Measurements from ENCODE around the gene GATM.

Gene GATM

DNA sequence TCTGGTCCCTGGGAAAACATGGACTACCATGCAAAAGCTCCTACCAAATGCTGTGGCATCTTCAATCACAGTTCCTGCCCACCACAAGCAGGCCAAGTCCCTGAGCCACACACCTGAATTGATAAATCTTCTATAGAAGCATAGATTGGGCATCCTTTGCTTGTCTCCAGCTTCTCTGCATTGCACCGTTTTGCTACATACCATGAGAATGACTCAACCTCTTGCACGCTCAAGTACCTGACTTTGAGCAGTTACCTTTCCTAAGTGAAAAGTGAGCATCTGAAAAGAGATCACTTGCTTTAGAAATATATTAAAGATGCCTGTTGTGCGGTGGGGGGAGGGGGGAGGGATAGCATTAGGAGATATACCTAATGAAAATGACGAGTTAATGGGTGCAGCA lies 31.3 kb downstream of the GATM start:
- Histone ChIP-seq H3K4me1 (ENCODE audit: control insufficient read depth, insufficient read depth, low read length) (no peaks in the 10 kb centered on the region), H3K36me3 (ENCODE audit: control insufficient read depth, insufficient read depth, low read length, severe bottlenecking) (no peaks in the 10 kb centered on the region), H3K4me3 (ENCODE audit: low read length) (no peak overlapping the region), H3K9me3 (ENCODE audit: control insufficient read depth, low read length) (no peaks in the 10 kb centered on the region), H3K9ac (ENCODE audit: low read length) (no peak overlapping the region), H3K27me3 (replicated peaks; ENCODE audit: control insufficient read depth, insufficient read depth, low read length) (peaks cover 26% of the 10 kb centered on the region)
- DNase-seq (ENCODE audit: low read depth), result no peak

DNA sequence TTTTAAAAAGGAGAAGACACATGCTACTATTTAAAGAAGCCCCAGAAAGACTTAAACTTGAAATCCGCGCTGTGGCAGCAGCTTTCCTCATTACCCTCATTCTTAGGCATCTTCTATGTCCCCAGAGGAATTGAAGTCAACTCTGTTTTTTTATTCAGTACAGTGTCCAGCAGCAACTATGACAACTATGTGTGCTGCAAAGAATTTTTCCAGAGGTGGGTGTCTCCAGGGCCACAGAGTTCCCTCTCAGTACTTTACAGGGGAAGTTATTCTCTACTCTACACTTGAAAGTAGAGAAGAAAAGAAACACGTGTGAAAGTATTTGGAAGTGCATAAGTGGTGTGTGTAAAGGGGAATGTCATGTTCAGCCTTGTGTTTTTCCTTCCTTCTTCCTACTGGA lies 32.0 kb downstream of the GATM start:
- no peaks in the 10 kb centered on the region for H3K9me3 ChIP-seq (ENCODE audit: control insufficient read depth, low read length)
- no peaks in the 10 kb centered on the region for H3K4me1 ChIP-seq (ENCODE audit: control insufficient read depth, insufficient read depth, low read length)
- peaks cover 26% of the 10 kb centered on the region for H3K27me3 ChIP-seq (replicated peaks; ENCODE audit: control insufficient read depth, insufficient read depth, low read length)
- H3K9ac ChIP-seq (ENCODE audit: low read length), result no peak overlapping the region
- H3K4me3 ChIP-seq (ENCODE audit: low read length), result no peak overlapping the region
- H3K36me3 ChIP-seq (ENCODE audit: control insufficient read depth, insufficient read depth, low read length, severe bottlenecking), result no peaks in the 10 kb centered on the region
- no peak for DNase-seq (ENCODE audit: low read depth)

DNA sequence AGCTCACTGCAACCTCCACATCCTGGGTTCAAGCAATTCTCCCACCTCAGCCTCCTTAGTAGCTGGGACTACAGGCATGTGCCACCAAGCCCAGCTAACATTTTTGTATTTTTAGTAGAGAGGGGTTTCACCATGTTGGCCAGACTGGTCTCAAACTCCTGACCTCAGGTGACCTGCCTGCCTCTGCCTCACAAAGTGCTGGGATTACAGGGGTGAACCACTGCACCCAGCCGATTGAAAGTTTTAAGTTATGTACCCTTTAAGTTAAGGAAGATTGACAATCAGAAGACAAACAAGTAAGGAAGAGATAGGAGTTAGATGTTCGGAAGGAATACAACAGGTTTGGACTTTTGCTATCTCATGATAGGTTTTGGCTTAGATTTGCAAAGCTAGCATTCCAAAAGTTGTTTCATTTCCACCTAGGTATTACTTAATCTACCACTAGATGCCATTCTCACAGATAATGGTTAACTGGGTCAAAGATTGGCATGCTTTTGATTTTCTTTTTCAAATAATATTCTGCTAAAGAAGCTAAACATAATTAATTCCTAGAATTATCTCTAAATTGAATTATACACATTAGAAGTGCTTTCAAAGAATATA lies 35.0 kb downstream of the GATM start:
- H3K9ac ChIP-seq (ENCODE audit: low read length), result no peak overlapping the region
- H3K27me3 ChIP-seq (replicated peaks; ENCODE audit: control insufficient read depth, insufficient read depth, low read length), result peaks cover 23% of the 10 kb centered on the region
- H3K4me1 ChIP-seq (ENCODE audit: control insufficient read depth, insufficient read depth, low read length), result no peaks in the 10 kb centered on the region
- no peaks in the 10 kb centered on the region for H3K9me3 ChIP-seq (ENCODE audit: control insufficient read depth, low read length)
- H3K36me3 ChIP-seq (ENCODE audit: control insufficient read depth, insufficient read depth, low read length, severe bottlenecking), result no peaks in the 10 kb centered on the region
- DNase-seq (ENCODE audit: low read depth), result no peak
- H3K4me3 ChIP-seq (ENCODE audit: low read length), result no peak overlapping the region

DNA sequence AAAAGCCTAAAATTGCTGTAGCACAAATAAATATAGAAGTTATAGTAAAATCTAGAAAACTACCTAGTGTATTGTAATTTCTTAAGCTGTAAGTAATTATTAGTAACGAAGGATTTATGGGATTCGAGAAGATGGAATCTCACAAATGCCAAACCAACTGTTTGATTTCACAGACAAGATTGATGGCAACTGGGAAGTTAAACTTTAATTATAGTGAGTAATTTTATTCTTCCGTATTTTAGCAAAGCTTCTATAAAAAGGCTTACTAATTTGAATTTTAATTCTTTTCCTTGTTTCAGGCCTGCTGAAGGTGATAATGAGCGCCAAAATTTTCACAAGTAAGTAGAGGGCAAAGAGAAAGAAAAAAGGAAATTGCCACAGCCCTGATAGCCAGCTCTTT lies 36.6 kb downstream of the GATM start:
- Histone ChIP-seq H3K36me3 (ENCODE audit: control insufficient read depth, insufficient read depth, low read length, severe bottlenecking) (no peaks in the 10 kb centered on the region), H3K4me3 (ENCODE audit: low read length) (no peak overlapping the region), H3K9me3 (ENCODE audit: control insufficient read depth, low read length) (no peaks in the 10 kb centered on the region), H3K4me1 (ENCODE audit: control insufficient read depth, insufficient read depth, low read length) (no peaks in the 10 kb centered on the region), H3K9ac (ENCODE audit: low read length) (no peak overlapping the region), H3K27me3 (replicated peaks; ENCODE audit: control insufficient read depth, insufficient read depth, low read length) (peaks cover 14% of the 10 kb centered on the region)
- no peak for DNase-seq (ENCODE audit: low read depth)

DNA sequence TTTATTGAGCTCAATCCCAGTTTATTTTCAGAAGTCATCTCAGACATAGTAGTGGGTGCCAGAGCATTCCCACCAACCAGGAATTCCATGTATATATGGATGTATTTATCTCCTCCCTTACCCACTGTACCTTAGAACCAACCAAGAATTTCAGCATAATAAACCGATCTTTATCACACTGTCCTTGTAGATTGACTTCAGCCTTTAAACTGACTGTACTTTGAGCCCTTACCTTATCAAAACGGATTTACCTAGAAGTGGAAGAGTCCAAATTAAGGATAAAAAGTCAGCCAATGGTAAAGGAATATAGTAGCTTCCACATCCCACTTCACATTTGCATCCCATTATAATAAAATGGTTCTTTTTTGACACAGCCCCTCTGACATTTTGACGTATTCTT lies 37.9 kb downstream of the GATM start:
- H3K4me3 ChIP-seq (ENCODE audit: low read length), result no peak overlapping the region
- H3K36me3 ChIP-seq (ENCODE audit: control insufficient read depth, insufficient read depth, low read length, severe bottlenecking), result no peaks in the 10 kb centered on the region
- H3K27me3 ChIP-seq (replicated peaks; ENCODE audit: control insufficient read depth, insufficient read depth, low read length), result peaks cover 13% of the 10 kb centered on the region
- no peaks in the 10 kb centered on the region for H3K9me3 ChIP-seq (ENCODE audit: control insufficient read depth, low read length)
- H3K4me1 ChIP-seq (ENCODE audit: control insufficient read depth, insufficient read depth, low read length), result no peaks in the 10 kb centered on the region
- DNase-seq (ENCODE audit: low read depth), result no peak
- H3K9ac ChIP-seq (ENCODE audit: low read length), result no peak overlapping the region

DNA sequence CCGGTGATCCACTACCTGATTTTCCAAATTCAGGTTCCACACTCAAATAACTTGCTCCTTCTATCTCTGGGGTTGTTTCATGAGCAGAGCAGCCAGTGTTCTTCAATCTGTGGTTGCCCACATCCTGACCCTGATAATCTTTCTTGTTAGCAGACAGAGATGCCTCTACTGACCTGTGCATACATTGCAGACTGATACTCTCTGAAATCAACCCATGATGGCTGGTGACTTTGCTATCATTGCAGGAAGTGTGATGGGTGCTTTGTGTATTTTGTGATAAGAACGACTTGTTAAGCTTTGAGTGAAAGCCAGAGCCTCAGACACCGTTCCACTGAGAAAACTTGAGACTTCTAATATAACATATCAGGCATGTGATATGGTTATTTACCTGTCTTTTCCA lies 39.9 kb downstream of the GATM start:
- H3K36me3 ChIP-seq (ENCODE audit: control insufficient read depth, insufficient read depth, low read length, severe bottlenecking), result no peaks in the 10 kb centered on the region
- no peak overlapping the region for H3K4me3 ChIP-seq (ENCODE audit: low read length)
- peaks cover 17% of the 10 kb centered on the region for H3K27me3 ChIP-seq (replicated peaks; ENCODE audit: control insufficient read depth, insufficient read depth, low read length)
- no peak for DNase-seq (ENCODE audit: low read depth)
- no peaks in the 10 kb centered on the region for H3K4me1 ChIP-seq (ENCODE audit: control insufficient read depth, insufficient read depth, low read length)
- H3K9ac ChIP-seq (ENCODE audit: low read length), result no peak overlapping the region
- no peaks in the 10 kb centered on the region for H3K9me3 ChIP-seq (ENCODE audit: control insufficient read depth, low read length)

DNA sequence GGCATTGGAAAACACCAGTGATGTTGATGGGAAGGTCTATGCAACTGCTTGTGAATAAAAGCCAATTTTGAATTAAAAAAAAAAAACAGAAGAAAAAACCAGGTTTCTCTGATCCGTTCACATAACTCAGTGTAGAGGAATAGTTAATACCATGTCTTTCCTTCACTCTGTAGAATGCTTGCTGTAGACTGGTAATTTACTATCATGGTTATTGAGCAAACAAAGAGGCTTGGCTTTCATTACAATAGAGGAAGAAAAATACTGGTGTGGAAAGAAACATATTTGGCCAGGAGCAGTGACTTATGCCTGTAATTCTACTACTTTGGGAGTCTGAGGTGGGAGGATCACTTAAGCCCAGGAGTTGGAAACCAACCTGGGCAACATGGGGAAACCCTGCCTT lies 41.1 kb downstream of the GATM start:
- Histone ChIP-seq H3K36me3 (ENCODE audit: control insufficient read depth, insufficient read depth, low read length, severe bottlenecking) (no peaks in the 10 kb centered on the region), H3K27me3 (replicated peaks; ENCODE audit: control insufficient read depth, insufficient read depth, low read length) (peaks cover 21% of the 10 kb centered on the region), H3K4me3 (ENCODE audit: low read length) (no peak overlapping the region), H3K9me3 (ENCODE audit: control insufficient read depth, low read length) (no peaks in the 10 kb centered on the region), H3K4me1 (ENCODE audit: control insufficient read depth, insufficient read depth, low read length) (no peaks in the 10 kb centered on the region), H3K9ac (ENCODE audit: low read length) (no peak overlapping the region)
- no peak for DNase-seq (ENCODE audit: low read depth)

DNA sequence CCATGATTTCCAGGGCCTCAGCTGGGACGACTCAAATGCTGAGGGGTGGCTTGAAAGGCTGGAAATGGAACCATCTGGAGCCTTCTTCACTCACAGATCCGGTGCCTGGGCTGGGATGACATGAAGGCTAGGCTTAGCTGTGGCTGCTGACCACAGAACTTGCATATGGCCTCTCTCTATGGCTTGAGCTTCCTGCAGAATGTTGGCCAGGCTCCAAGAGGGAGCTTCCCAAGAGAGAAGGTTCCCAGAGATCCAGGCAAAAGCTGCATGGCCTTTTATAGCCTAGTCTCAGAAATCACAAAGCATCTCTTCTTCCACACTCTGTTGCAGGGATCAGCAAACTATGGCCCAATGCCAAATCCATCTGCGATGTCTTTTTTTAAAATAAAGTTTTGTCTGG lies 44.8 kb downstream of the GATM start:
- DNase-seq (ENCODE audit: low read depth), result no peak
- H3K9me3 ChIP-seq (ENCODE audit: control insufficient read depth, low read length), result no peaks in the 10 kb centered on the region
- H3K4me3 ChIP-seq (ENCODE audit: low read length), result no peak overlapping the region
- H3K9ac ChIP-seq (ENCODE audit: low read length), result no peak overlapping the region
- peaks cover 12% of the 10 kb centered on the region for H3K27me3 ChIP-seq (replicated peaks; ENCODE audit: control insufficient read depth, insufficient read depth, low read length)
- H3K36me3 ChIP-seq (ENCODE audit: control insufficient read depth, insufficient read depth, low read length, severe bottlenecking), result no peaks in the 10 kb centered on the region
- H3K4me1 ChIP-seq (ENCODE audit: control insufficient read depth, insufficient read depth, low read length), result no peaks in the 10 kb centered on the region

- H3K4me1 ChIP-seq (ENCODE audit: control insufficient read depth, insufficient read depth, low read length), result no peaks in the 10 kb centered on the region
- H3K4me3 ChIP-seq (ENCODE audit: low read length), result no peak overlapping the region
- DNase-seq (ENCODE audit: low read depth), result no peak
- H3K9ac ChIP-seq (ENCODE audit: low read length), result no peak overlapping the region
- peaks cover 12% of the 10 kb centered on the region for H3K27me3 ChIP-seq (replicated peaks; ENCODE audit: control insufficient read depth, insufficient read depth, low read length)
- no peaks in the 10 kb centered on the region for H3K36me3 ChIP-seq (ENCODE audit: control insufficient read depth, insufficient read depth, low read length, severe bottlenecking)
- no peaks in the 10 kb centered on the region for H3K9me3 ChIP-seq (ENCODE audit: control insufficient read depth, low read length)
These were observed 45.6 kb downstream of the GATM start for GRCh38 chr15:45332694-45333093.

DNA sequence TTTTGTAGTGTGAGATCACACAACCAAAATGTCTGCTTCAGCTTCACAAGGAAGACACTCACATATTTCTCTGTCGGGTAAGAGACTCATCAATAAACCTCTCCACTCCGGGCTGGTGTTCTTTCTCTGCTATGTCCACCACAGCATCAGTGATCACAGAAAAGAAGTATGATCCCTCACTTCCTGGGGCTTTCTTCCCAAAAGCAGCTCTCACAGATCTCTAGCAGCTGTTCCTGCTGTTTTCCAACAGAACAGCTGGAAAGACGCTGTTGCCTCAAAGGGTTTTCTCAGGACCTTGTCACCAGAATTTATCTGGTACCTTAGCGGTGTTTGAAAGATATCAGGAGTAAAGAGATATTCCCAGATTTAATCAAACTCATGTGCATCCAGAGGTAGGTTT lies 46.4 kb downstream of the GATM start:
- Histone ChIP-seq H3K9me3 (ENCODE audit: control insufficient read depth, low read length) (no peaks in the 10 kb centered on the region), H3K27me3 (replicated peaks; ENCODE audit: control insufficient read depth, insufficient read depth, low read length) (peaks cover 12% of the 10 kb centered on the region), H3K36me3 (ENCODE audit: control insufficient read depth, insufficient read depth, low read length, severe bottlenecking) (no peaks in the 10 kb centered on the region), H3K4me3 (ENCODE audit: low read length) (no peak overlapping the region), H3K9ac (ENCODE audit: low read length) (no peak overlapping the region), H3K4me1 (ENCODE audit: control insufficient read depth, insufficient read depth, low read length) (no peaks in the 10 kb centered on the region)
- no peak for DNase-seq (ENCODE audit: low read depth)

DNA sequence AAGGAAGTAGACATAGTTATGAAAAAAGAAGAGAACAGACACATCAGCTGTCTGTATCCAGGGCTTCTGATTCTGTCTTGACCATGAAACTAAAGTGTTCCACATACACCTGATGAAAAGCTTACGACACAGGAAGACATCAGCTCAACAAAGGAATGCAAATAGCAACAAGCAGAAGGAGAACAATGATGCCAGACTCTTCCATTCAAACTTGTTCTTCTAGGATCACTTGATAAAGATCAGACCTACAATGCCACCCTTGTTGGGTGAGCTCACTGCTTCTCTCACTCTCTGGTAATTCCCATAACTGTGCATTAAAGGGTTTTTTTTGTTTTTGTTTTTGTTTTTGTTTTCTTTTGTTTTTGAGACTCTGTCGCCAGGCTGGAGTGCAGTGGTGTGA lies 49.7 kb downstream of the GATM start:
- Histone ChIP-seq H3K27me3 (replicated peaks; ENCODE audit: control insufficient read depth, insufficient read depth, low read length) (peaks cover 18% of the 10 kb centered on the region), H3K9me3 (ENCODE audit: control insufficient read depth, low read length) (no peaks in the 10 kb centered on the region), H3K4me3 (ENCODE audit: low read length) (no peak overlapping the region), H3K36me3 (ENCODE audit: control insufficient read depth, insufficient read depth, low read length, severe bottlenecking) (no peaks in the 10 kb centered on the region), H3K4me1 (ENCODE audit: control insufficient read depth, insufficient read depth, low read length) (no peaks in the 10 kb centered on the region), H3K9ac (ENCODE audit: low read length) (no peak overlapping the region)
- DNase-seq (ENCODE audit: low read depth), result no peak

- no peak overlapping the region for H3K4me3 ChIP-seq (ENCODE audit: low read length)
- H3K4me1 ChIP-seq (ENCODE audit: control insufficient read depth, insufficient read depth, low read length), result no peaks in the 10 kb centered on the region
- DNase-seq (ENCODE audit: low read depth), result no peak
- H3K9ac ChIP-seq (ENCODE audit: low read length), result no peak overlapping the region
- H3K9me3 ChIP-seq (ENCODE audit: control insufficient read depth, low read length), result no peaks in the 10 kb centered on the region
- peaks cover 15% of the 10 kb centered on the region for H3K27me3 ChIP-seq (replicated peaks; ENCODE audit: control insufficient read depth, insufficient read depth, low read length)
- H3K36me3 ChIP-seq (ENCODE audit: control insufficient read depth, insufficient read depth, low read length, severe bottlenecking), result no peaks in the 10 kb centered on the region
These were observed 51.6 kb downstream of the GATM start for GRCh38 chr15:45326741-45327140.

All from adipocyte (in vitro differentiated cells).